HG03571 (cell line): Measurements from ENCODE around the gene ACOT2.

Experiments
- ATAC-seq: cut with Tn5 transposase; IDR thresholded peaks from one replicate; pipeline ENCODE4 v1.9.1; 2021; ENCODE audit not compliant: unreplicated experiment

ACOT2 gene

GRCh38 chr14:73613419-73613963 is 44.5 kb downstream of the ACOT2 start:
- ATAC-seq, result no peak

GRCh38 chr14:73616831-73617230 is 47.8 kb downstream of the ACOT2 start:
- ATAC-seq, result no peak

GRCh38 chr14:73619524-73619923 is 50.5 kb downstream of the ACOT2 start:
- ATAC-seq, result no peak

GRCh38 chr14:73620268-73620667 is 51.3 kb downstream of the ACOT2 start:
- ATAC-seq, result no peak

GRCh38 chr14:73623504-73624054 is 54.6 kb downstream of the ACOT2 start:
- no peak for ATAC-seq
